ENCODE measurements around the gene LRRC75B.

LRRC75B gene

GRCh38 chr22:24578355-24579257, 14.3 kb downstream of the LRRC75B start (continued):
- TF ChIP-seq ATF2 (tag by site-specific recombination; IDR thresholded peaks at IDR 0.05; ENCODE audit: low read depth) (no peak), ZNF645 (tag by site-specific recombination; IDR thresholded peaks at IDR 0.05) (0 out of 2 replicates have a peak, but pooled peaks have one; percentile 24), ZNF488 (tag by site-specific recombination; IDR thresholded peaks at IDR 0.05) (no peak), ZNF24 (tag by site-specific recombination; IDR thresholded peaks at IDR 0.05) (peak; percentile 94; the same call in 1 of the 2 replicates), TSHZ1 (tag by site-specific recombination; IDR thresholded peaks at IDR 0.05; ENCODE audit: borderline replicate concordance) (peak; percentile 82), ZNF335 (tag by site-specific recombination; conservative IDR thresholded peaks at IDR 0.05) (0 out of 2 replicates have a peak, but pooled peaks have one; percentile 10), ZFP69B (tag by site-specific recombination; IDR thresholded peaks at IDR 0.05) (no peak), ZNF394 (tag by site-specific recombination; IDR thresholded peaks at IDR 0.05; ENCODE audit: borderline replicate concordance) (peak; percentile 72), ZNF391 (tag by site-specific recombination; IDR thresholded peaks at IDR 0.05; ENCODE audit: borderline replicate concordance, low read depth) (0 out of 2 replicates have a peak, but pooled peaks have one; percentile 73), ZSCAN5A (tag by site-specific recombination; IDR thresholded peaks at IDR 0.05) (no peak), ZNF214 (tag by site-specific recombination; IDR thresholded peaks at IDR 0.05; ENCODE audit: borderline replicate concordance) (no peak), ZNF530 (tag by site-specific recombination; IDR thresholded peaks at IDR 0.05; ENCODE audit: low read depth) (no peak), ZNF341 (tag by site-specific recombination; IDR thresholded peaks at IDR 0.05; ENCODE audit: low read depth) (no peak), ZSCAN23 (tag by site-specific recombination; IDR thresholded peaks at IDR 0.05) (no peak), INSM2 (tag by site-specific recombination; IDR thresholded peaks at IDR 0.05) (peak; percentile 74), KLF10 (tag by site-specific recombination; IDR thresholded peaks at IDR 0.05) (peak; percentile 51; the same call in 1 of the 2 replicates), BCL11A (tag by site-specific recombination; IDR thresholded peaks at IDR 0.05; ENCODE audit: low read depth) (peak; percentile 60; the same call in 1 of the 2 replicates), ZBTB1 (tag by site-specific recombination; IDR thresholded peaks at IDR 0.05) (0 out of 2 replicates have a peak, but pooled peaks have one; percentile 31), ZBTB44 (tag by site-specific recombination; IDR thresholded peaks at IDR 0.05) (no peak), ZNF837 (tag by site-specific recombination; IDR thresholded peaks at IDR 0.05) (no peak), ZXDB (tag by site-specific recombination; IDR thresholded peaks at IDR 0.05) (peak; percentile 68), PRDM4 (tag by site-specific recombination; IDR thresholded peaks at IDR 0.05) (peak; percentile 92; the same call in 1 of the 2 replicates)

Measured in HEK293 (cell line).